SU-DHL-6 (cell line): ENCODE results near the gene CPLX4.

Experiments
- H2AFZ ChIP-seq: fragments of 200-600 bp; sonication (generic); 2 replicates; pipeline ENCODE4 v1.6.1; 2014; ENCODE audit warnings: low read depth, mild to moderate bottlenecking, moderate library complexity, mixed read lengths, antibody characterized with exemption, low read length; ENCODE audit not compliant: severe bottlenecking
- H3F3A ChIP-seq: fragments of 200-600 bp; shearing (Covaris generic); 2 replicates; pipeline ENCODE4 v1.6.0; 2016; ENCODE audit warnings: antibody characterized with exemption, mild to moderate bottlenecking; ENCODE audit not compliant: insufficient read depth
- H3K27ac ChIP-seq: fragments of 200-600 bp; sonication (generic); 2 replicates; pipeline ENCODE4 v1.5.1; 2016; ENCODE audit warnings: low read depth, mild to moderate bottlenecking, low read length, moderate library complexity, mixed read lengths
- H3K27me3 ChIP-seq: fragments of 200-600 bp; sonication (generic), shearing (Covaris generic); 2 replicates; pipeline ENCODE4 v1.6.0; 2014; ENCODE audit warnings: mild to moderate bottlenecking, low read length
- H3K36me3 ChIP-seq: fragments of 200-600 bp; sonication (generic); 2 replicates; pipeline ENCODE4 v1.6.1; 2014; ENCODE audit warnings: mild to moderate bottlenecking, low read length, mixed read lengths
- H3K4me2 ChIP-seq: fragments of 300-600, 200-600 bp; shearing (Covaris generic), sonication (generic); 2 replicates; pipeline ENCODE4 v1.6.0; 2014; ENCODE audit warnings: low read length, low read depth, mild to moderate bottlenecking; ENCODE audit not compliant: poor library complexity, severe bottlenecking
- H3K4me3 ChIP-seq: fragments of 200-600 bp; sonication (generic); 2 replicates; pipeline ENCODE4 v1.5.1; 2014; ENCODE audit warnings: antibody characterized with exemption, low read length, mild to moderate bottlenecking, mixed read lengths; ENCODE audit not compliant: insufficient read depth, poor library complexity, severe bottlenecking
- H3K79me2 ChIP-seq: fragments of 200-600 bp; sonication (generic); 2 replicates; pipeline ENCODE4 v1.6.1; 2014; ENCODE audit warnings: mild to moderate bottlenecking, low read length, moderate library complexity; ENCODE audit not compliant: insufficient read depth
- H3K9ac ChIP-seq: fragments of 200-600 bp; sonication (generic); 2 replicates; pipeline ENCODE4 v1.7.0; 2014; ENCODE audit warnings: mild to moderate bottlenecking, low read length
- H3K9me2 ChIP-seq: fragments of 200-600 bp; sonication (generic); replicated peaks from 2 replicates; pipeline ENCODE4 v1.6.1; 2014; ENCODE audit warnings: low read length; ENCODE audit not compliant: insufficient read depth
- H3K9me3 ChIP-seq: fragments of 200-600 bp; sonication (generic); 2 replicates; pipeline ENCODE4 v1.6.1; 2014; ENCODE audit warnings: low read length, mixed read lengths; ENCODE audit not compliant: insufficient read depth
- H4K20me1 ChIP-seq: fragments of 200-600 bp; sonication (generic); 2 replicates; pipeline ENCODE4 v1.6.1; 2014; ENCODE audit warnings: low read depth, mild to moderate bottlenecking, antibody characterized with exemption, low read length, moderate library complexity, mixed read lengths
- CTCF ChIP-seq: fragments of 200-600 bp; sonication (generic); IDR thresholded peaks from one replicate; pipeline ENCODE4 v1.5.1; 2017; ENCODE audit warnings: antibody characterized with exemption, mild to moderate bottlenecking, low read length, moderate library complexity; ENCODE audit not compliant: insufficient read depth, poor library complexity, severe bottlenecking
- EZH2phosphoT487 ChIP-seq: fragments of 200-600 bp; sonication (generic), shearing (Covaris generic); conservative IDR thresholded peaks from 2 replicates; pipeline ENCODE4 v1.6.1; 2018; ENCODE audit warnings: mild to moderate bottlenecking, antibody characterized with exemption, low read length, moderate library complexity, mixed read lengths

CPLX4 gene

GRCh38 chr18:59249199-59249774 is 69.2 kb downstream of the CPLX4 start:
- Histone ChIP-seq H3K9me2 (no peaks in the 10 kb centered on the region), H2AFZ (no peak overlapping the region), H3K27ac (no peak overlapping the region), H3K36me3 (no peaks in the 10 kb centered on the region), H3K27me3 (no peaks in the 10 kb centered on the region), H3K4me3 (no peak overlapping the region), H3K79me2 (no peaks in the 10 kb centered on the region), H4K20me1 (no peaks in the 10 kb centered on the region), H3K4me2 (no peak overlapping the region), H3F3A (no peaks in the 10 kb centered on the region), H3K9ac (no peak overlapping the region), H3K9me3 (no peaks in the 10 kb centered on the region)
- TF ChIP-seq EZH2phosphoT487 (no peak), CTCF (peak; percentile 72)

DNA sequence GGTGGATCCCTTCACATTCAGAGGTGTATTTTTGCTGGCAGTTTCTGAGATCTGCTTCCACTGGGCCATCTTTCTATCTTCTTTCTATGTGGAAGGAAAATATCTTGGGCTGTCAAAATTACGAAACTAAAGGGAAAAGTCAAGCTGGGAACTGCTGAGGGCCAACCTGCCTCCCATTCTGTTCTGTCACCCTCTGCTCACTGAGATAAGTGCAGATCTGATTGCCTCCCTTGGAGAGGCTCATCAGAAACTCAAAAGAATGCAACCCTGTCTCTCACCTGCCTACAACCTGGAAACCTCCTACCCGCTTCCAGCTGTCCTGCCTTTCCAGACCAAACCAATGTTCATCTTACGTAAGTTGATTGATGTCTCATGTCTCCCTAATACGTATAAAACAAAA is 71.7 kb downstream of the CPLX4 start:
- H3K4me2 ChIP-seq = no peak overlapping the region
- TF ChIP-seq CTCF = no peak
- no peaks in the 10 kb centered on the region for H3K9me3 ChIP-seq
- no peaks in the 10 kb centered on the region for H3K27me3 ChIP-seq
- no peak overlapping the region for H3K4me3 ChIP-seq
- H4K20me1 ChIP-seq = no peaks in the 10 kb centered on the region
- no peak overlapping the region for H3K27ac ChIP-seq
- H3K79me2 ChIP-seq = no peaks in the 10 kb centered on the region
- no peak overlapping the region for H3K9ac ChIP-seq
- H3K9me2 ChIP-seq = no peaks in the 10 kb centered on the region
- no peaks in the 10 kb centered on the region for H3K36me3 ChIP-seq
- H2AFZ ChIP-seq = no peak overlapping the region
- H3F3A ChIP-seq = no peaks in the 10 kb centered on the region
